HCT116 (cell line): Measurements from ENCODE around the gene RNPEPL1. TPM values are rescaled to one million over a fixed set of nuclear protein-coding genes. Genes with fewer than 3 reads are reported as not detected.

Experiments used
- ATAC-seq: fragments of 200-7000 bp; cut with Tn5 transposase; 2 replicates; pipeline ENCODE4 v1.9.1; 2020; ENCODE audit warnings: mild to moderate bottlenecking, moderate library complexity
- BruUV-seq: library from RNA; stranded (reverse); fragments of 400-500 nt; replicated peaks from 2 replicates; lab custom pipeline; 2021; lab: Mats Ljungman, UMichigan
- CTCF ChIA-PET: fragments of 300-600 bp; sonication (Branson Sonifier 250); formaldehyde crosslinking; loops from one replicate; lab custom pipeline; 2021; ENCODE audit warnings: antibody characterized with exemption; lab: Charles Lee
- POLR2A ChIA-PET: fragments of 300-600, 350-600 bp; sonication (Branson Sonifier 250); formaldehyde crosslinking; loops from one replicate; lab custom pipeline; 2021; ENCODE audit warnings: antibody characterized with exemption; lab: Charles Lee
- RAD21 ChIA-PET, 2 experiments: fragments of 300-600 bp; sonication (Branson Sonifier 250); formaldehyde crosslinking; loops; one replicate each; lab custom pipeline; 2023; ENCODE audit warnings: low total read pairs in 2 of 2; ENCODE audit not compliant: uncharacterized antibody in 2 of 2, unreplicated experiment in 2 of 2, low non-redundant PET in 1 of 2; lab: Charles Lee
- DNase-seq: peaks from one replicate; pipeline ENCODE4 v3.0.0-alpha.2; 2010; ENCODE audit warnings: low read depth, low spot score
- H2AFZ ChIP-seq: fragments of 200-600 bp; shearing (Covaris generic), sonication (generic); 2 replicates; pipeline ENCODE4 v1.6.1; 2017; ENCODE audit warnings: low read depth, mixed run types, mixed read lengths, antibody characterized with exemption, low read length; ENCODE audit not compliant: poor library complexity, severe bottlenecking
- H3K27ac ChIP-seq: 2 replicates; pipeline ENCODE4 v1.5.1; 2012; ENCODE audit warnings: low read depth, low read length
- H3K27me3 ChIP-seq: fragments of 200-600 bp; sonication (generic); 2 replicates; pipeline ENCODE4 v1.6.1; 2016; ENCODE audit warnings: mixed run types, low read length, mixed read lengths; ENCODE audit not compliant: insufficient read depth
- H3K36me3 ChIP-seq, 2 experiments: fragments of 200-500 bp in 1 of 2; fragments of 200-600 bp in 1 of 2; sonication (Bioruptor generic) in 1 of 2; sonication (generic) in 1 of 2; 2 replicates each; pipeline versions ENCODE4 v1.5.1 to v1.6.1; 2014 to 2016; ENCODE audit warnings: low read length in 2 of 2, inconsistent platforms in 1 of 2, mixed read lengths in 1 of 2, mixed run types in 1 of 2; ENCODE audit not compliant: insufficient read depth in 2 of 2, control insufficient read depth in 1 of 2
- H3K4me1 ChIP-seq, 2 experiments: fragments of 200-600 bp in 1 of 2; sonication (generic) in 1 of 2; 2 replicates each; pipeline versions ENCODE4 v1.5.1 to v1.6.1; 2012 to 2017; ENCODE audit warnings: low read length in 2 of 2, inconsistent platforms in 1 of 2, mild to moderate bottlenecking in 1 of 2, mixed read lengths in 1 of 2, mixed run types in 1 of 2, moderate library complexity in 1 of 2; ENCODE audit not compliant: insufficient read depth in 2 of 2, control insufficient read depth in 1 of 2
- H3K4me2 ChIP-seq: fragments of 200-600 bp; sonication (generic); 2 replicates; pipeline ENCODE4 v1.6.1; 2017; ENCODE audit warnings: mixed run types, low read length, mixed read lengths
- H3K4me3 ChIP-seq, 2 experiments: fragments of 200-600 bp in 1 of 2; sonication (generic) in 1 of 2; replicated peaks in 1 of 2; 2 replicates each; pipeline ENCODE4 v1.5.1; 2011 to 2016; ENCODE audit warnings: low read length in 2 of 2, control low read depth in 1 of 2, low read depth in 1 of 2, mild to moderate bottlenecking in 1 of 2, mixed read lengths in 1 of 2, mixed run types in 1 of 2
- H3K79me2 ChIP-seq: fragments of 200-600 bp; sonication (generic); 2 replicates; pipeline ENCODE4 v1.6.1; 2017; ENCODE audit warnings: mild to moderate bottlenecking, mixed run types, low read length, moderate library complexity, mixed read lengths; ENCODE audit not compliant: insufficient read depth
- H3K9ac ChIP-seq: fragments of 200-600 bp; sonication (generic); 2 replicates; pipeline ENCODE4 v1.6.1; 2016; ENCODE audit warnings: low read length, mixed read lengths
- H3K9me2 ChIP-seq: fragments of 200-600 bp; sonication (generic), shearing (Covaris generic); 2 replicates; pipeline ENCODE4 v1.6.1; 2017; ENCODE audit warnings: mixed run types, mild to moderate bottlenecking, moderate library complexity; ENCODE audit not compliant: insufficient read depth
- H3K9me3 ChIP-seq, 2 experiments: fragments of 200-500 bp in 1 of 2; fragments of 200-600 bp in 1 of 2; sonication (Bioruptor generic) in 1 of 2; sonication (generic) in 1 of 2; 2 replicates each; pipeline ENCODE4 v1.6.1; 2014 to 2017; ENCODE audit warnings: low read length in 2 of 2, mixed read lengths in 2 of 2, inconsistent platforms in 1 of 2, low read depth in 1 of 2, mild to moderate bottlenecking in 1 of 2, mixed run types in 1 of 2, moderate library complexity in 1 of 2; ENCODE audit not compliant: control insufficient read depth in 1 of 2, insufficient read depth in 1 of 2
- H4K20me1 ChIP-seq: fragments of 200-600 bp; sonication (generic), shearing (Covaris generic); 2 replicates; pipeline ENCODE4 v1.6.1; 2017; ENCODE audit warnings: mixed run types, mild to moderate bottlenecking, moderate library complexity; ENCODE audit not compliant: insufficient read depth
- EGR1 ChIP-seq: IDR thresholded peaks from 2 replicates; pipeline ENCODE4 v1.6.1; 2012; ENCODE audit warnings: low read depth
- EZH2 ChIP-seq: fragments of 200-600 bp; sonication (generic); IDR thresholded peaks from 2 replicates; pipeline ENCODE4 v1.6.1; 2017; ENCODE audit warnings: antibody characterized with exemption, mixed run types
- JUND ChIP-seq: IDR thresholded peaks from 2 replicates; pipeline ENCODE4 v1.6.1; 2012
- SP1 ChIP-seq: IDR thresholded peaks from 2 replicates; pipeline ENCODE4 v1.6.1; 2012; ENCODE audit warnings: low read depth
- ZBTB33 ChIP-seq: IDR thresholded peaks from 2 replicates; pipeline ENCODE4 v1.6.1; 2011; ENCODE audit warnings: mild to moderate bottlenecking, low read length, moderate library complexity; ENCODE audit not compliant: insufficient replicate concordance; ENCODE audit errors: extremely low read depth
- intact Hi-C: fragments of 100-400 bp; cut with micrococcal nuclease; formaldehyde crosslinking; loops from 2 replicates; pipeline ENCODE4 v1.10.0; 2022
- total RNA-seq: library from RNA; stranded (reverse); gene quantifications from one replicate; pipeline ENCODE4 v1.2.1, GENCODE V29; 2021; ENCODE audit not compliant: unreplicated experiment
- TF ChIP-seq, protein P1 (sequence below), 3 experiments: fragments of 200-600 bp in 1 of 3; sonication (generic) in 1 of 3; IDR thresholded peaks in 2 of 3; conservative IDR thresholded peaks in 1 of 3; 2 replicates each; pipeline ENCODE4 v1.5.1; 2012 to 2017; ENCODE audit warnings: low read depth in 2 of 3, low read length in 2 of 3, antibody characterized with exemption in 1 of 3, borderline replicate concordance in 1 of 3, control low read depth in 1 of 3, mild to moderate bottlenecking in 1 of 3, mixed read lengths in 1 of 3, mixed run types in 1 of 3, moderate library complexity in 1 of 3; ENCODE audit not compliant: insufficient read depth in 1 of 3

The RNPEPL1 gene
- total RNA-seq, 1 experiment from 2014 or later = 49.7 TPM

- ChIA-PET POLR2A (no interaction called here), CTCF (no interaction called here), RAD21 (no interaction called here)
- ATAC-seq (no peak), DNase-seq (no peak)
- Histone ChIP-seq H3K4me3 (no peak overlapping the region), H2AFZ (no peak overlapping the region), H3K27me3 (no peaks in the 10 kb centered on the region), H3K79me2 (no peaks in the 10 kb centered on the region), H3K27ac (no peak overlapping the region), H4K20me1 (no peaks in the 10 kb centered on the region), H3K9me2 (no peaks in the 10 kb centered on the region), H3K9ac (no peak overlapping the region), H3K9me3 (peaks cover 0 to 11% of the 10 kb centered on the region in 2 experiments; a peak in 2 of 4 replicates), H3K4me1 (no peaks in the 10 kb centered on the region), H3K4me2 (no peak overlapping the region), H3K36me3 (no peaks in the 10 kb centered on the region)
- TF ChIP-seq, protein P1, sequence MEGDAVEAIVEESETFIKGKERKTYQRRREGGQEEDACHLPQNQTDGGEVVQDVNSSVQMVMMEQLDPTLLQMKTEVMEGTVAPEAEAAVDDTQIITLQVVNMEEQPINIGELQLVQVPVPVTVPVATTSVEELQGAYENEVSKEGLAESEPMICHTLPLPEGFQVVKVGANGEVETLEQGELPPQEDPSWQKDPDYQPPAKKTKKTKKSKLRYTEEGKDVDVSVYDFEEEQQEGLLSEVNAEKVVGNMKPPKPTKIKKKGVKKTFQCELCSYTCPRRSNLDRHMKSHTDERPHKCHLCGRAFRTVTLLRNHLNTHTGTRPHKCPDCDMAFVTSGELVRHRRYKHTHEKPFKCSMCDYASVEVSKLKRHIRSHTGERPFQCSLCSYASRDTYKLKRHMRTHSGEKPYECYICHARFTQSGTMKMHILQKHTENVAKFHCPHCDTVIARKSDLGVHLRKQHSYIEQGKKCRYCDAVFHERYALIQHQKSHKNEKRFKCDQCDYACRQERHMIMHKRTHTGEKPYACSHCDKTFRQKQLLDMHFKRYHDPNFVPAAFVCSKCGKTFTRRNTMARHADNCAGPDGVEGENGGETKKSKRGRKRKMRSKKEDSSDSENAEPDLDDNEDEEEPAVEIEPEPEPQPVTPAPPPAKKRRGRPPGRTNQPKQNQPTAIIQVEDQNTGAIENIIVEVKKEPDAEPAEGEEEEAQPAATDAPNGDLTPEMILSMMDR (IDR thresholded peaks at IDR 0.05 in 2 of 3, conservative IDR thresholded peaks at IDR 0.05 in 1 of 3; ENCODE audit: borderline replicate concordance in 1 of 3, insufficient read depth in 1 of 3, low read depth in 2 of 3, low read length in 2 of 3) = no peak
- TF ChIP-seq SP1 (no peak), ZBTB33 (no peak), EGR1 (no peak), EZH2 (no peak), JUND (no peak)
- BruUV-seq = no TSS peak
- intact Hi-C loops = no loop called here
These were observed 51.3 kb downstream of the RNPEPL1 start for GRCh38 chr2:240619506-240620148.
